GM21529 (cell line): ENCODE data around the gene XRCC3.

Experiments used
- ATAC-seq: cut with Tn5 transposase; IDR thresholded peaks from one replicate; pipeline ENCODE4 v1.9.1; 2021; ENCODE audit not compliant: unreplicated experiment

Gene XRCC3

GRCh38 chr14:103707329-103708263 is 7.7 kb downstream of the XRCC3 start:
- no peak for ATAC-seq

DNA sequence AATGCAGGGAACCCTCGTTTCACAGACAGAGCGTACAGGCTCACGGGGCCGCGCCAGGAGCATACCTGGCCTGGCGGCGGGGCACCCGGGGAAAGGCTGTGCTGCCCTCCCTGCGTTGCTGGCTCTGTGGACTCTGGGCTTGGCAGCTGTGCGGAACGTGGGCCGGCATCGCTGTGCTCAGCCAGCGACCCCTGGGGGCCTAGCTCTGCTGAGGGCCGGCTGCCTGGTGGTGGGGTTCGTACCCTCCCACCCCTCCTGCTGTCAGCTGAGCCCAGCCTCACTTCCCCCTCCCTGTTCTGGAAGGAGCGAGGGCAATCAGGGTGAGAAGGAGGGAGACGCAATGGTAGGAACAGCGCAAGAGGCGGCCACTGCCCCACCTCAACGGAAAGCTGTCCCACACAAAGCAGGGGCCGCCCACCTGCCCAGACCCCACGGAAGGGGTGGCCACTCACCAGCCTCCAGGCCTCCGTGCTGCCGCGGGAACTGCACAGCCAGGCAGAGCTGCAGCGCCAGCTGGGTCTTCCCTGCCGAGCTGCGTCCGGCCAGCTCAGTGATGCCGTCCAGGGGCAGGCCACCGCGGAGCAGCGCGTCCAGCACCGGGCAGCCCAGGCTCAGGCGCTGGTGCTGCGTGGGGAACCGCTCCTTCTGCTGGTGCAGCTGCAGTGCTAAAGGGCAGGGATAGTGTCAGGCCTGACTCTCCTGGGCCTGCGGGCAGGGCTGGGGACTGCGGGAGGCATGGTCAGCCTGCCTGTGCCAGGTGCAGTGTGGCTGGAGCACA is 8.5 kb downstream of the XRCC3 start:
- ATAC-seq: no peak

GRCh38 chr14:103705504-103706284 is 9.6 kb downstream of the XRCC3 start:
- no peak for ATAC-seq

DNA sequence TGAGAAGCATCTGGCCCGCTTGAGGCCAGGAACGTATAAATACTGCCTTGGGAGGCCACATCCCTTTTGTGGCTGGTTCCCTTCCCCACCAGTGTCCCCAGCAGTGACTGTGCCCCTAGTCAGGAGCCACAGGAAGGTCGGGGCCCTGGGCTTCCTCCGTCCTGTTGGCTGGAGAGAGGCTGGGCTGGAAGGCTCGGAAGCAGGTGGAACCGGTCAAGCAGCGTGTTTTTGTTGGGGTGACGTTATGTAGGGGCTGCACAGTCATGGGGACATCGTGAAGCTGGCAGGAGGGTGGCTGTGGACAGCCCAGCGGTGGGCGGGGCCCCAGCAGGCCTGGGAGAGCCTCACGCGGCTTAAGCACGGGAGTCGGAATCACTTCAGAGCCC is 10.1 kb downstream of the XRCC3 start:
- no peak for ATAC-seq

DNA sequence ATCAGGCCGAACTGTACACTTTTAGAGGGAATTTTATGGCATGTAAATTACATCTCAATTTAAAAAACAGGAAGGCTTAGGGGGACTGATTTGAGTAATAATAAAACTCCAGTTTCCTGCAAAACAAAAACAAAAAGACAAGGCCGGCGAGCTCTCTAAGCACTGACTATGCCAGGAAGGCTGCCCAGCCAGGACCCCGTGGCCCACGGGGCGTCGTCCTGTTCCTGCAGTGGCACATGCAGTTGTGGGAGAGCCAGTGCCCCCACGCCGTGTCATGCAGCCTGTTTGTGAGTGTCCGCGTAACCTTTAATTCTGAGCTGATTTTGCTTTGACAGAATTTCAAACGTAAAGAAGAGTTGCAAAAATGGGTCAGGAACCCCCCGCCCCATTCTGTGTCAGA is 10.5 kb downstream of the XRCC3 start:
- no peak for ATAC-seq

GRCh38 chr14:103703433-103704385 is 11.5 kb downstream of the XRCC3 start:
- ATAC-seq: no peak

DNA sequence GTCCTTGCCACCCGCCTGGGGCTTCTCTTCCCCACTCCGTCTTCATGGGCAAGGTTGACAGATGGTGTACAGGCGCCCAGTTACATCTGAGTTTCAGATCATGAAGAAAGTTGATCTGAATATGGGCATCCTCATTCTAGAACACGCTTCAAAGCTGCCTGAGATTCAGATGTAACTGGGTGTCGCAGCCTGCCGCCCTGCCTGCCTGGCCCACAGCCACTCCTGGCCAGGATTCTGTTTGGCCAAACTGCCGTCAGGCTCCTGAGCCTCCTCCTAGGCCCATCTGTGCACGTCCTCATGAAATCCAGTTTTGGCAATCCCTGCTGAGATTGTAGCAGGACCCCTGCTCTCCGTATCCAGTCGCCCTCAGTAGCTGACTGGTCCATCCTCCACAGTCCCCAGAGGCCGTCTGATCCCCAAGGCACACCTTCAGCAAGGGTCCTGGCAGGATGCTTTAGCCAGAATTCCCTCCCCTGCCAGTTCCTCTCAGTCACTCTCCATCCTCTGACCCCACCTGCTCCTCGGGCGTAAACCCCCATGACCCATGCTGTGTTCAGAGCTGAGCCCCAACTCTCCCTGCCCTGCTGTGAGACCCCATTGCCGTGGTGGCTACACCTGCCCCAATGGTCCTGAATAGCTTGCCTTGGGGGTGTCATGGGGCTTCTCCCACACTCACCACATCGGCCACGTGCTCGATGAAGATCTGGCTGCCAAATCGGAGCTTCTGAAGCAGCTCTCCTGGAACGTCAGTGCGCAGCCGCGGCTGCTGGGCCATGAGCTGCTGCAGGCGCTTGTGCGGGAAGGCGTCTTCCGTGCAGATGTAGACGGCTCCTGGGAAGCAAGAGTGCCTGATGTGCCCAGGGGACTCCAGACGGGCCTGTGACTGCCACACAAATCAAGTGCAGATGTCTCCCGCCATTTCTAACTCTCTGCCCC is 12.5 kb downstream of the XRCC3 start:
- no peak for ATAC-seq

DNA sequence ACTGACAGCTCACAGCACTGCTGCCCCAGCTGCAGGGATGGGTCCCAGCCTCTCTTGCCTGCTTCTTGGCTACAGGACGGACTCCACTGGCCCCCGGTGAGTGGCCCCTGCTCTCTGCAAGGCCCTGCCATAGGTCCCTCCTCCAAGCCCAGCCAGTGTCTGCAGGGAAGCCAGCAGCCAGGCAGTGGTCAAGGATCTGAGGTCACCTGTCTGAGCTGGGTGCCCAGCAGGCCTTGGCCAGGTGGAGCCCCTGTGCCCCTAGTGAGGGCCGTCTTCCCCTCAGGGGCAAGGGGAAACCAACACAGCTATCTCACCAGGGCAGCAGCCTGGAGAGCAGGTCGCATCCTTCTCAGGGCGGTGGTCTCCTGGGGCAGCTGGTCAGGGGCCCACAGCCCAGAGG is 13.2 kb downstream of the XRCC3 start:
- ATAC-seq: no peak

- ATAC-seq: no peak
These were observed 14.3 kb downstream of the XRCC3 start for GRCh38 chr14:103700753-103701490.

DNA sequence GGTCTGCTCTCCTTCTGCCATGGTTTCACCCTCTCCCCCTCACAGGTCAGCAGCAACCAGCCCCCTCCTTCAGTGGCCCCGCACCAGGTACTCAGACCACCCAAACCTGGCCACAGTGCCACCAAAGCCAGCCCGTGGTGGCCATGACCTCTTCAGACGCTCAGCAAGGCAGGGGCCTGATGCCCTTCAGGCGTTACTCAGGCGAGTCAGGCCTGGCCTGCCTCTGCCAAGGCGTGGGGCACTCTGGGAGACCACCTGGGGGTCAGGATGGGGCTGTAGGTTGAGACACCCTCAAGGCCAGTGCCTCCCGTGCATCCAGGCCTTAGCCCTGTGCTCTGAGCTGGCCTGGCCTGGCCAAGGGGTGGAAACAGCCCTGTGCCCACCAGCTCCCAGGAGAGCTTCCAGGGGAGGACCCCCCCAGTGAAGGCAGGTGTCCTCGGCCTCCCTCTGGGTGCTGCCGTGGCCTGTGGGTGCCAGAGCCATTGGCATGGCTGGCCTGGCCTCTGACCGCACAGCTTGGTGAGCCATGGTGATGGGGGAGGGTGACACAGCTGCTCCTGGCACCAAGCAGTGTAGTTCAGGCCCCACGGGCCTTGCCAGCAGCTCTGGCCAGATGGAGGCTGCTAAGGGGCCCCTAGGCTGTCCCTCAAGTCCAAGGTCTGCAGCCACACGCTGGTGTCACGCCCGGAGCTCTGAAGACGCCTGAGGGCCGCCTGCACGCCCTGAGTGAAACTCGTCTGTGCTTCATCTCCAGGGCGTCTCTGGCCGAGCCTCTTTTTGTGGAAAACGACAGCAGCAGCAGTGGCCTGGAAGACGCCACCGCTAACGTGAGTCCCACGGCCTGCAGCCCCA is 15.1 kb downstream of the XRCC3 start:
- ATAC-seq: no peak

GRCh38 chr14:103699261-103699661 is 16.0 kb downstream of the XRCC3 start:
- ATAC-seq: no peak

- no peak for ATAC-seq
These were observed 16.6 kb downstream of the XRCC3 start for GRCh38 chr14:103698380-103699260.

- no peak for ATAC-seq
These were observed 17.5 kb downstream of the XRCC3 start for GRCh38 chr14:103697603-103698379.

GRCh38 chr14:103697206-103697602 is 18.0 kb downstream of the XRCC3 start:
- ATAC-seq: no peak

GRCh38 chr14:103696466-103697071 is 18.7 kb downstream of the XRCC3 start:
- ATAC-seq: no peak
